Loucy (cell line): ENCODE measurements around the gene GMEB2.
"Not testable (repeated sequence)": the region's sequence is repeated elsewhere in the genome, so short reads cannot be mapped to it uniquely, and the experiment has no call there.

ENCODE experiments used
- H2AFZ ChIP-seq: fragments of 200-600 bp; sonication (generic); 2 replicates; pipeline ENCODE4 v1.6.0; 2016; ENCODE audit warnings: antibody characterized with exemption, mild to moderate bottlenecking, low read length, moderate library complexity
- H3F3A ChIP-seq: fragments of 200-600 bp; 2 replicates; pipeline ENCODE4 v1.6.0; 2016; ENCODE audit warnings: antibody characterized with exemption, low read depth, mild to moderate bottlenecking
- H3K27me3 ChIP-seq: fragments of 200-600 bp; sonication (generic); 2 replicates; pipeline ENCODE4 v1.6.1; 2014; ENCODE audit warnings: low read length, mild to moderate bottlenecking; ENCODE audit not compliant: insufficient read depth, poor library complexity, severe bottlenecking
- H3K36me3 ChIP-seq: fragments of 200-600 bp; sonication (generic); 2 replicates; pipeline ENCODE4 v1.6.1; 2016; ENCODE audit warnings: low read length; ENCODE audit not compliant: insufficient read depth
- H3K4me1 ChIP-seq: fragments of 200-600 bp; sonication (generic); 2 replicates; pipeline ENCODE4 v1.5.1; 2014; ENCODE audit warnings: low read length, mild to moderate bottlenecking; ENCODE audit not compliant: insufficient read depth, poor library complexity, severe bottlenecking
- H3K4me2 ChIP-seq: fragments of 200-600 bp; sonication (generic); 2 replicates; pipeline ENCODE4 v1.6.0; 2014; ENCODE audit warnings: antibody characterized with exemption, low read length, low read depth, mild to moderate bottlenecking; ENCODE audit not compliant: poor library complexity, severe bottlenecking
- H3K4me3 ChIP-seq: fragments of 200-600 bp; sonication (generic); 2 replicates; pipeline ENCODE4 v1.5.1; 2014; ENCODE audit warnings: low read length, mild to moderate bottlenecking, mixed read lengths; ENCODE audit not compliant: poor library complexity, severe bottlenecking
- H3K79me2 ChIP-seq: fragments of 200-600 bp; sonication (generic); 2 replicates; pipeline ENCODE4 v1.6.1; 2014; ENCODE audit warnings: low read length; ENCODE audit not compliant: insufficient read depth
- H3K9ac ChIP-seq: fragments of 200-600 bp; sonication (generic); 2 replicates; pipeline ENCODE4 v1.6.0; 2014; ENCODE audit warnings: mild to moderate bottlenecking, low read depth, low read length, moderate library complexity; ENCODE audit not compliant: poor library complexity, severe bottlenecking
- H3K9me2 ChIP-seq: fragments of 200-600 bp; sonication (generic); replicated peaks from 2 replicates; pipeline ENCODE4 v1.6.1; 2016; ENCODE audit warnings: low read depth, low read length, mixed read lengths
- H3K9me3 ChIP-seq: fragments of 200-600 bp; sonication (generic); 2 replicates; pipeline ENCODE4 v1.6.1; 2014; ENCODE audit warnings: mild to moderate bottlenecking, antibody characterized with exemption, low read length, low read depth; ENCODE audit not compliant: insufficient read depth
- H4K20me1 ChIP-seq: fragments of 200-600 bp; sonication (generic); 2 replicates; pipeline ENCODE4 v1.6.0; 2014; ENCODE audit warnings: antibody characterized with exemption, low read length, mild to moderate bottlenecking; ENCODE audit not compliant: insufficient read depth, poor library complexity, severe bottlenecking
- EZH2phosphoT487 ChIP-seq: fragments of 200-600 bp; IDR thresholded peaks from 2 replicates; pipeline ENCODE4 v1.6.1; 2018; ENCODE audit warnings: antibody characterized with exemption, mild to moderate bottlenecking, moderate library complexity, borderline replicate concordance
- TF ChIP-seq, protein P1 (sequence below): fragments of 200-600 bp; sonication (generic); conservative IDR thresholded peaks from 2 replicates; pipeline ENCODE4 v1.5.1; 2014; ENCODE audit warnings: mild to moderate bottlenecking, antibody characterized with exemption, low read length

GMEB2 gene

DNA sequence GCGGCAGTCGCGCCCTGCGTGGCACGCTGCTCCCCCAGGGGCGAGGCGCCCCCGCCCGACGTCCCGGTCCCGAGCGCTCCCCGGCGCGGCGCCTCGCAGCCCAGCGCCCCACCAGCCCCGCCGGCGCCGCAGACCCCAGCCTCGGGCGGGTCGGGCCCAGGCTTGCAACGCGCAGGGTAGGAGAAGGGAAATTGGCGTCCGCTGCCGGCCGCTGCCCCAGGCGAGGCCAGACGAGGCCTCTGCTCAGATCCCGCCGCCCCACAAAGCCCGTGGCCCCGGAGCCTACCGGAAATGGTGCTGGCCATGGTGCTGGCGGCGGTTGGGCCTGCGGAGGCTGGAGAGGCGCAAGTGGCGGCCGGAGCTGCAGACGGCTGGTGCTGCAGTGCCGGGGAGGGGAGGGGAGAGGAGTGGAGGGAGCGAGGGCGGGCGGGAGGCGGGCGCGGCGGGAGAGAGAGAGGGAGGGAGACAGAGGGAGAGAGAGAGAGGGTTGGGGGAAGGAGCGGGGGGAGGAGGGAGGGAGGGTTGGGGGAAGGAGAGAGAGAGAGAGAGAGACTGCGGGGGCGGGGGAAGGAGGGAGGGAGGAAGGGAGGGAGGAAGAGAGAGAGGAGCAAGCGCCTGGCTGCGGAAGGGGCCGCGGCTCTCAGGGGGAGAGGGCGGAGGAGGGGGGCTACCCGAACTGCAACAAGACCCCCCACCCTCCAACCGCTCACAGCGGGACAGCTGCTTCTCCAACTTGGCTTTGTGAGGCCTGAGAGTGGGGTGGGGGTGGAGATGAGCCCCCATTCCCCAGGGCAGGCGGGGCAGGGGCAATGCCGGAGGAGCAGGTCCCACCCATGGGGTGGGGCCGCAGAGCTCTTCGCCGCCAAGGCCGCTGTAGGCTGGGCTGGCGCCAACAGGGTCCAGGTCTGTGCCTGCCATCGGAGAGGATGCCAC lies 26.4 kb upstream of the GMEB2 start, which contains the start of gene STMN3:
STMN3 (minus strand) TSS at position 384 of the 933 bp plus-strand sequence; CDS start at position 305, 79 bp downstream.
- Histone ChIP-seq H3K79me2 (peaks cover 51% of the 10 kb centered on the region), H3K4me1 (peaks cover 36% of the 10 kb centered on the region), H4K20me1 (peaks cover 18% of the 10 kb centered on the region), H3K9me3 (no peaks in the 10 kb centered on the region), H3F3A (no peaks in the 10 kb centered on the region), H2AFZ (peak within 1 kb of the TSS; percentile 60), H3K36me3 (no peaks in the 10 kb centered on the region), H3K9me2 (no peaks in the 10 kb centered on the region), H3K4me2 (peak within 1 kb of the TSS; percentile 86), H3K4me3 (peak within 1 kb of the TSS; percentile 78), H3K27me3 (no peaks in the 10 kb centered on the region), H3K9ac (peak within 1 kb of the TSS; percentile 84)
- TF ChIP-seq EZH2phosphoT487: no peak
- TF ChIP-seq, protein P1, sequence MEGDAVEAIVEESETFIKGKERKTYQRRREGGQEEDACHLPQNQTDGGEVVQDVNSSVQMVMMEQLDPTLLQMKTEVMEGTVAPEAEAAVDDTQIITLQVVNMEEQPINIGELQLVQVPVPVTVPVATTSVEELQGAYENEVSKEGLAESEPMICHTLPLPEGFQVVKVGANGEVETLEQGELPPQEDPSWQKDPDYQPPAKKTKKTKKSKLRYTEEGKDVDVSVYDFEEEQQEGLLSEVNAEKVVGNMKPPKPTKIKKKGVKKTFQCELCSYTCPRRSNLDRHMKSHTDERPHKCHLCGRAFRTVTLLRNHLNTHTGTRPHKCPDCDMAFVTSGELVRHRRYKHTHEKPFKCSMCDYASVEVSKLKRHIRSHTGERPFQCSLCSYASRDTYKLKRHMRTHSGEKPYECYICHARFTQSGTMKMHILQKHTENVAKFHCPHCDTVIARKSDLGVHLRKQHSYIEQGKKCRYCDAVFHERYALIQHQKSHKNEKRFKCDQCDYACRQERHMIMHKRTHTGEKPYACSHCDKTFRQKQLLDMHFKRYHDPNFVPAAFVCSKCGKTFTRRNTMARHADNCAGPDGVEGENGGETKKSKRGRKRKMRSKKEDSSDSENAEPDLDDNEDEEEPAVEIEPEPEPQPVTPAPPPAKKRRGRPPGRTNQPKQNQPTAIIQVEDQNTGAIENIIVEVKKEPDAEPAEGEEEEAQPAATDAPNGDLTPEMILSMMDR: no peak; the same call in 1 of the 2 replicates

DNA sequence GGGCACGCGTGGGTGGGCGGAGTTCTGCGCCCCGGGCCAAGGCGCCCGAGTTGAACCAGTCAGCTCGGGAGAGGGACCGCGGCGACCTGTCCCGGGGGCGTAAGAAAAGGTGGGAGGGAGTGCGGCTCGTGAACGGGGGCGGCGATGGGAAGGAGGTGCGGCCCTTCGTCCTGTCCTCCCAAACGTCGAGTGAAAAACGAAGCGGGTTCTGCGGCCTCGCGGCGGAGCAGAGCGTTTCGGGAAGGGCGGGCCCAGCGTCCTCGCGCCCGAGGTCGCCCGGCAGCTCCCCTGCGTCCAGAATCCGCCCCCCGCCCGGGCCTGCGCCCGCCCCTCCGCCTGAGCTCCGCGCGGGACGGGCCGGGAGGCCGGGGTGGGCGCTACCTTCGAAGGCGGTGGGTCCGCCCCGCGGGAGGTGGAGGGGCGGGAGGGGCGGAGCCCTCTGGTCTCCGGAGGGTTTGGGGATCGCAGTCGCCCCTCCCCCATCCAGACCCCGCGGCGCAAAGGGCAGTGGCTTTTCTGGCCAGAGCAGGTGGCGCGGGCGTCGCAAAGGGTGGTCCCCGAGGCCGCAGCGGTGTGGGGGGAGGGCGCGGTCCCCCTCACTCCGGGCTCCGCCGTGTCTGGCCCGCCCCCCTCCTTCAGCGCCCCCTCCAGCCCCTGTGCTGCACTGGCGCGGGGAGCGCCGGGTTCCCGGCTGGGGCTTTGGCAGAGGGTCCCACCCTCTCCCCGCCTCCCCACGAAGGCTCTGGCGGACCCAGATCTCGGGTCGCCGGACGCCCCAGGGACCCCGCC lies 25.5 kb upstream of the GMEB2 start:
- peaks cover 56% of the 10 kb centered on the region for H3K79me2 ChIP-seq
- no peak for TF ChIP-seq EZH2phosphoT487
- TF ChIP-seq, protein P1: peak; percentile 41
- H3K36me3 ChIP-seq: no peaks in the 10 kb centered on the region

DNA sequence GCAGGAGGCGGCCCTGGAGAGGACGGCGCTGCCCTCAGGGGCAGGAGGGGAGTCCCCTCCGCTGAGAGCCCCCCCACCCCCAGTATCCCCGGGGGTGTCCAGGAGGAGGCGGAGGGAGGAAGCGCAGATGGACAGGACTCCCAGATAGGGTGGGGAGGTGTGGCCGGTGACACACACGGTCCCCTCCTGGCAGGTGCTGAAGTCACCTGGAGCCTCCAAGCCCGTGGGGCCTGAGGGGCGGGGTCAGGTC lies 25.0 kb upstream of the GMEB2 start:
- Histone ChIP-seq H3K79me2 (peaks cover 56% of the 10 kb centered on the region), H3K9ac (peak overlapping the region; percentile 67), H3F3A (no peaks in the 10 kb centered on the region), H3K9me2 (no peaks in the 10 kb centered on the region), H3K36me3 (no peaks in the 10 kb centered on the region), H3K27me3 (no peaks in the 10 kb centered on the region), H3K4me3 (peak overlapping the region; percentile 78), H3K4me2 (peak overlapping the region; percentile 86), H3K9me3 (no peaks in the 10 kb centered on the region), H4K20me1 (peaks cover 18% of the 10 kb centered on the region), H3K4me1 (peaks cover 27% of the 10 kb centered on the region), H2AFZ (no peak overlapping the region)
- TF ChIP-seq EZH2phosphoT487: no peak
- TF ChIP-seq, protein P1: no peak

More for the DNA sequence above, 25.5 kb upstream of the GMEB2 start:
- Histone ChIP-seq H3K9ac (peak overlapping the region; percentile 67), H3K9me2 (no peaks in the 10 kb centered on the region), H2AFZ (0 out of 2 replicates have a peak overlapping the region, but pooled peaks have one; percentile 26), H4K20me1 (peaks cover 18% of the 10 kb centered on the region), H3K27me3 (no peaks in the 10 kb centered on the region), H3F3A (no peaks in the 10 kb centered on the region), H3K9me3 (no peaks in the 10 kb centered on the region), H3K4me1 (peaks cover 30% of the 10 kb centered on the region), H3K4me2 (peak overlapping the region; percentile 86), H3K4me3 (peak overlapping the region; percentile 78)

DNA sequence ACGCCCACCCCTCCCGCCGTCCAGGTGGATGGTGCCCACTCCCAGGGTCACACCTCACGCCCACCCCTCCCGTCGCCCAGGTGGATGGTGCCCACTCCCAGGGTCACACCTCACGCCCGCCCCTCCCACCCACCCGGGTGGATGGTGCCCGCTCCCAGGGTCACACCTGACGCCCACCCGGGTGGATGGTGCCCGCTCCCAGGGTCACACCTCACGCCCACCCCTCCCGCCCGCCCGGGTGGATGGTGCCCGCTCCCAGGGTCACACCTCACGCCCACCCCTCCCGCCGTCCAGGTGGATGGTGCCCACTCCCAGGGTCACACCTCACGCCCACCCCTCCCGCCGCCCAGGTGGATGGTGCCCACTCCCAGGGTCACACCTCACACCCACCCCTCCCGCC lies 23.6 kb upstream of the GMEB2 start:
- H3K9me2 ChIP-seq, H3K9me3 ChIP-seq, H3F3A ChIP-seq, H2AFZ ChIP-seq, H3K36me3 ChIP-seq, H3K4me3 ChIP-seq, H3K27me3 ChIP-seq, H3K9ac ChIP-seq, H3K4me2 ChIP-seq: not testable (repeated sequence)
- Histone ChIP-seq H3K79me2 (peaks cover 53% of the 10 kb centered on the region), H4K20me1 (peaks cover 18% of the 10 kb centered on the region), H3K4me1 (peaks cover 27% of the 10 kb centered on the region)
